ENCODE results near the gene GP1BA.
"Not testable (repeated sequence)": the region's sequence is repeated elsewhere in the genome, so short reads cannot be mapped to it uniquely, and the experiment has no call there.

GP1BA gene

GRCh38 chr17:4901648-4902344, 30.3 kb upstream of the GP1BA start:
- DNase-seq = peak; percentile 37 to 50

GRCh38 chr17:4902540-4902939, 29.5 kb upstream of the GP1BA start:
- no peak for DNase-seq

- DNase-seq = peak; percentile 81 to 83
Observed at GRCh38 chr17:4903051-4903818, 28.8 kb upstream of the GP1BA start, which contains the start of gene CHRNE. TSS of gene CHRNE (minus strand) at chr17:4903098. CDS start at chr17:4903063, 35 bp downstream.

GRCh38 chr17:4906642-4907041, 25.4 kb upstream of the GP1BA start:
- not testable (repeated sequence) for DNase-seq

GRCh38 chr17:4908301-4908700, 23.8 kb upstream of the GP1BA start:
- peak; percentile 30 to 38 for DNase-seq

GRCh38 chr17:4908711-4909496, 23.2 kb upstream of the GP1BA start:
- peak; percentile 79 to 84 for DNase-seq

- no peak for DNase-seq
Observed at GRCh38 chr17:4913994-4914393, 18.1 kb upstream of the GP1BA start.

- not testable (repeated sequence) for DNase-seq
Observed at GRCh38 chr17:4914551-4914950, 17.5 kb upstream of the GP1BA start.

- DNase-seq = no peak
Observed at GRCh38 chr17:4919511-4920047, 12.5 kb upstream of the GP1BA start.

GRCh38 chr17:4920351-4921048, 11.6 kb upstream of the GP1BA start:
- DNase-seq = no peak

- DNase-seq = no peak
Observed at GRCh38 chr17:4921320-4921719, 10.8 kb upstream of the GP1BA start.

- DNase-seq = not testable (repeated sequence)
Observed at GRCh38 chr17:4926577-4927335, 5.3 kb upstream of the GP1BA start.

GRCh38 chr17:4928881-4929280, 3.2 kb upstream of the GP1BA start:
- DNase-seq = no peak

GRCh38 chr17:4932756-4933155, 679 bp downstream of the GP1BA start:
- DNase-seq = no peak

- no peak for DNase-seq
Observed at GRCh38 chr17:4933646-4934045, 1.6 kb downstream of the GP1BA start.

- DNase-seq = peak; percentile 29 to 39
Observed at GRCh38 chr17:4934173-4934979, 2.3 kb downstream of the GP1BA start.

GRCh38 chr17:4935650-4936049, 3.6 kb downstream of the GP1BA start:
- no peak for DNase-seq

- DNase-seq = no peak
Observed at GRCh38 chr17:4936436-4936835, 4.4 kb downstream of the GP1BA start.

GRCh38 chr17:4937553-4937952, 5.5 kb downstream of the GP1BA start:
- no peak for DNase-seq

GRCh38 chr17:4938069-4938491, 6.0 kb downstream of the GP1BA start:
- no peak for DNase-seq

Data from activated T-cell treated with anti-CD3 and anti-CD28 coated beads, Interleukin-2, amount 50 U/mL, for 48 hours (primary cell).